ENCODE results near the gene GBF1.

- TF ChIP-seq IRF1 (CRISPR knock-in tag; IDR thresholded peaks at IDR 0.05; ENCODE audit: low read depth) (no peak), ZNF253 (CRISPR knock-in tag; IDR thresholded peaks at IDR 0.05; ENCODE audit: borderline replicate concordance) (no peak), CTCF (CRISPR knock-in tag; IDR thresholded peaks at IDR 0.05) (no peak), TAF1 (CRISPR knock-in tag; IDR thresholded peaks at IDR 0.05) (no peak), MXI1 (IDR thresholded peaks at IDR 0.05; ENCODE audit: borderline replicate concordance, low read depth, low read length) (no peak), MYPOP (CRISPR knock-in tag; IDR thresholded peaks at IDR 0.05) (no peak), HMGXB4 (CRISPR knock-in tag; IDR thresholded peaks at IDR 0.05; ENCODE audit: borderline replicate concordance in 1 of 2, low read depth in 1 of 2) (no peak), AHR (CRISPR knock-in tag; IDR thresholded peaks at IDR 0.05) (no peak), ZNF10 (CRISPR knock-in tag; IDR thresholded peaks at IDR 0.05; ENCODE audit: borderline replicate concordance, low read depth) (no peak), ZNF350 (CRISPR knock-in tag; IDR thresholded peaks at IDR 0.05; ENCODE audit: borderline replicate concordance, low read depth) (no peak), HOXA7 (CRISPR knock-in tag; IDR thresholded peaks at IDR 0.05) (no peak), ZHX1 (CRISPR knock-in tag; IDR thresholded peaks at IDR 0.05; ENCODE audit: low read depth) (no peak), EEA1 (CRISPR knock-in tag; IDR thresholded peaks at IDR 0.05; ENCODE audit: borderline replicate concordance) (no peak)
These were observed 147.0 kb downstream of the GBF1 start for GRCh38 chr10:102392306-102392705.
